AG09319 (cell line): ENCODE data around the gene NAA16.

Experiments used
- DNase-seq: peaks from one replicate; pipeline ENCODE4 v3.0.0-alpha.2; 2010; ENCODE audit warnings: low read depth; ENCODE audit errors: extremely low read depth
- CTCF ChIP-seq: IDR thresholded peaks from 2 replicates; pipeline ENCODE4 v1.5.1; 2011; ENCODE audit warnings: low read depth, mild to moderate bottlenecking, inconsistent platforms, low read length, moderate library complexity

The NAA16 gene

GRCh38 chr13:41361491-41361890 is 50.4 kb downstream of the NAA16 start:
- TF ChIP-seq CTCF = no peak
- no peak for DNase-seq

GRCh38 chr13:41364043-41364442 is 53.0 kb downstream of the NAA16 start:
- no peak for DNase-seq
- TF ChIP-seq CTCF = no peak

GRCh38 chr13:41365631-41366030 is 54.6 kb downstream of the NAA16 start:
- no peak for TF ChIP-seq CTCF
- DNase-seq = no peak

- DNase-seq = no peak
- no peak for TF ChIP-seq CTCF
Measured at GRCh38 chr13:41370736-41371135, 59.7 kb downstream of the NAA16 start.

- TF ChIP-seq CTCF = no peak
- DNase-seq = no peak
Measured at GRCh38 chr13:41377446-41377845, 66.4 kb downstream of the NAA16 start.

GRCh38 chr13:41382431-41382830 is 71.4 kb downstream of the NAA16 start:
- TF ChIP-seq CTCF = no peak
- DNase-seq = no peak

- DNase-seq = no peak
- TF ChIP-seq CTCF = no peak
Measured at GRCh38 chr13:41383386-41383785, 72.3 kb downstream of the NAA16 start.
